ENCODE measurements around the gene ANKRD10.

Gene ANKRD10

DNA sequence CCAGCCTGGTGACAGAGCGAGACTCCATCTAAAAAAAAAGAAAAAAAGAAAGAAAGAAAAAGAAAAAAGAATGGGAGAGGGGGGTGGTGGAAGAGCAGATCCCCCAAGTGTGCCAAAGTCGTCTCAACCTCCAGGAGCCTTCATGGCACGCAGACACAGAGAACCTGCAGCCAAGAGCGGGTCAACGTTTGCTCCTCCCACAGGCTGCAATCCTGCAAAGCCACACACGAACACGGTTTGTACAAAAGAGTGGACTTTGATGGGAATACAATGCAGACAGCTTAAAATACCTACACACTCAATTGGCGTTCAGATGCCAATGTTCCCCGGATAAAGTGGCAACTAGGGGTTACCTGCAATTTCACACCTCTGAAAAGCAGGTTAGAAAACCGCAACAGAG, 29.4 kb downstream of the ANKRD10 start:
- no peak for DNase-seq

DNA sequence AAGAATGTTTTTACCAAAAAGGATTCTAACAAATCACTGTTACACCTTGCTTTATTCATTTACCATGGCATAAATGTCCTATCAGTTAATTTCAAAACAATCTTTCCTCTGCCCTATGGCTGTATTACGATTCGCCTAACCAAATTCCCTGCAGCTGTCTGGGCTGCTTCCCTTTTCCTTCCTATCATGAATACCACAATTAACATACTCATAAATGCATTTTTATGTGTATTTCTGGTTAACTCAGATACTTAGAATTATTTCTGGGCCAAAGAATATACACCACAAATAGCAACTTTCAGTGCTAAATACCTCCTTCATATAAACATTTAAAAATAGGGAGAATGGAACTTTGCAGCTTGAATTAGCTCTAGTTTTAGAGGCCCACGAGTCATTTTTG, 30.4 kb downstream of the ANKRD10 start:
- no peak for DNase-seq

DNA sequence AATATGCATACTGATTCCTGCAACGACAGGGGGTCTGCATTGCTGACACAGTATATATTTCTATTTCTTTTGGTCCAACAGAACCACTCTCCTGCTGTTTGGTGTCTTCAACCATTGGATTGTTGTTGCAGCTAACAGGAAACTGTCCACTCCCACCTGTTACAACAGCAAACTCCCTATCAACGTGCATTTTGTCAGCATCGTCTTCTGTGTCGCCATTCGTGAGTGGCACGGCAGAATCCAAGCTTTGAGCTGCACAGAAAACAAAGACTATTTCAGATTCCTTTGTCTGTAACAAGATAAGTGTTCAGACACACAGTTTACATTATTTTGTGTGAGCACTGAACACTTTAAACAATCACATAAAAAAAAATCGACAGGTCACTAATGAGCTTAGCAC, 31.3 kb downstream of the ANKRD10 start:
- no peak for DNase-seq

DNA sequence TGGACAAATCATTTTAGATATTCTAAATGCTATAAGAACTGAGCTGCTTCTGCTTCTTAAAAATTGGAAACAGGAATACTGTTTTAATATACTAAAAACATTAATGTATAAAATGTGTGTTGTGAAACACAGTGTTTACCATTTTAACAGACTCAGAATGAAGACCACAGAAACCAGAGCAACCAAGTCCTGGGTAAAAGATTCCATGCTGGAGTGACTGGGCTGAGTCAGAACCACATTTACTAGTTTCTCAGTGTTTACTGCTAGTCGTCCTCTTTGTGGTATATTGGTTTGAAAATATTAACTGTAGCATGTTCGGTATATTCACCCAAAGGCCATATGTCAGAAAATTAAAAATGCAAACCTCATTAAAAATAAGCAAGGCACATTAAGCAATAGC, 31.9 kb downstream of the ANKRD10 start:
- DNase-seq: no peak

DNA sequence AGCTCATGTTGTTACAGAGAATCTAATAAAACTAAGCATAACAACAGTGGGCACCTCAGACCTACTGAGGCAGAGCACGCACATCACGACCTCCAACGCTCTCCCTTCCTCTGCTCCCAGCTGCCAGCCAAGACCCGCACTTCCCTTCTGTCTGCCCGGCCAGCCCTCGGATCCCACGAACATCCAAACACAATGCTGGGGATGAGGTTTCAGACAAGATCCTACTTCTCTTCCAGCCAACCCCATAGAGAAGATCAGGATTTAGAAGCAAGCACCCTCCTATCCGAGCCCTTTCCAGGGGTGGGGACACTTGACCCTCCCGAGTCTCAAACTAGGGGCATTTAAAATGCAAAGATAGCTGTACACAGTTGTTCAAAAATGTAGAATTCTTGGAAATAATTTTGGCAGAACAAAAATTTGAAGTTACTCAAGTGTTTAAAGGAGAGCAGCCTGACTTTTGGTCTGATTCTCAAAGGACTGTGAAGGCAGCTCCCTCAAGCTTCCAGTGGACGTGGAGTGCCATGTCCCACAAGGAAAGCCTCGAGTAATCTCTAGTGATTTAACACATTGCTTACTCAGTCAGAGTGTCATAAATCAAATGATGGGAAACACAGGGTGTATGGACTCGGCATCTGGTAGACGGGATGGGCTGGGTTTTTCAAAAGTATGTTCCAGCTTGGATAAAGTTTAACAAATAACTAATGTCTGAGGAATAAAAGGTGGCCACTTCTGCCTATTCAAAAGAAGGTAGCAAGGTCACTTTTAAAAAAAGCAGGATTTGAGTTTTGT, 32.8 kb downstream of the ANKRD10 start:
- no peak for DNase-seq

DNA sequence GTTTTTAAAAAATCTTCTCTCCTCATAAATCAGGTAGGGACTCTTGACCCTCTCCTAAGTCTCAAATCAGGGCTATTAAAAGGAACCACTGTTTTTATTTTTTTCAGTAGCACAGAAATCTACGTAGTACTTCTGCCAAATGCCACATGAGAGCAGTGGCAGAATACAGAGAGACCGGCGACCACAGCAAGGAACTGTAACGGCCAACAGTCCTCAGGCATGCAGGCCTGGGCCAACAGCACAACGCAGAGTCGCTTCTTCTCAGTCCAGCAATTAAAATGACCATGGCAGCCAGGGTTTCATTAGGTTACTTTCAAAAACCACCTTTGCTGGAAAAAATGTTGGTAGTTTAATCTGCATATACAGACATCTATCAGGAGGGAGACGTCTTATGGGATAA, 34.2 kb downstream of the ANKRD10 start:
- DNase-seq: no peak

DNA sequence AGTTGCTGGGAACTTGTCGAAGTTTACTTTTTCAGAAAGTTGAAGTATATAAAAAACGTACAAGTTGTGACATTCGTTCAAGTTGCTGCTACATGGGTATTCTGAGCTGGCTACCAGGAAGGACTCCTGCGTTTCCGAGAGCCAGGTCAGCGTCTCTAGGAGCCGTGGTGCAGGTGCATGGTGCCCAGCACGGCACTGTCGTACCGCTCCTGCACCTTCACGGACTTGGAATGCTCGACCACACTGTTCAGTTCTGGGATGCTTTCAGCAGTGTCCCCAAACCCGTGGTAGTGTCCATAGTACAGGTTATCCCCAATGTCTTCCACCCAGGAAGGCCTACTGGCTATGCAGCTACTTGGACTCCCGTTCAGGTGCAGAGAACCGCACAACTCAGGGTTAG, 35.4 kb downstream of the ANKRD10 start:
- no peak for DNase-seq

DNA sequence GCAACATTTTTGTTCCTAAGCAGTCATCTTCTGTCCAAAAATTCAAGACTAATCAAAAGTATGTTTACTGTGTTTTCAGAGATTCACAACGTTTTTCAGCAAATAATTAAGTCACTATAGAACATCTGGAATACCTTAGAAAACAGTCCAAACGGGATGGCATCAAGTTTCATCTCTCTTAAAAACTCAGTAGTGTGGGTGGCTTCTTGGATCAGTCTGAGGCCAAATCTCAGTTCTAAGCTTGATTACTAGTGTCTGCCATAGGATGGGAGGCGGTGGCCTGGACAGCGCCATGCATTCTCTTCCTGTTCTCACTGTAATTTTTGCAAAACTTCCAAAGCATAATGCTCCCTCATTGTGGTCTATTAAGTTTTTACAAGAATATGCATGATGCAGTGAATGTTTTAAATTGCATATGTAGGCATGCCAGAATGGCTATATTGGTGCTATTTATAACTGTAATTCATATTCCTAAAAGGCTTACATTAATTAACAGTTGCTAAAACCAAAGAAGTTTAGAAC, 37.1 kb downstream of the ANKRD10 start:
- no peak for DNase-seq

DNA sequence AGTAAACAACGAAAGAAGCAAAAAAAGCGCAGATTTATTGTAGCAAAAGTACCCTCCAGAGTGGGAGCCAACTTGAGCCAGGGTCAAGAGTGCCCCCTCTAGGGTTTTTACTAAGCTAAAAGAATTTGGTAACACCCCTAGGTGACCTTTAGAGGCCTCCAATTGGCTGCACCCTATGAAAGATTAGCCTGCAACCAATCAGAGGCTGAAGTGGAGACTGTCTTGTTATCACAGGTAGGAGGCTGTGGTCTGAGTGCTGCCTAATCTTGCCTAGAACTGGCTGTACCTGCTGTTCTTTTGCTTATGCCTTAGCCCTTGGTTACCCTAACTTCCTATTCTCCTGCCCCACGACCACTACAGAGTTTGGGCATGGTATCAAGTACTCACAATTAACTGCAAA, 38.3 kb downstream of the ANKRD10 start:
- no peak for DNase-seq

DNA sequence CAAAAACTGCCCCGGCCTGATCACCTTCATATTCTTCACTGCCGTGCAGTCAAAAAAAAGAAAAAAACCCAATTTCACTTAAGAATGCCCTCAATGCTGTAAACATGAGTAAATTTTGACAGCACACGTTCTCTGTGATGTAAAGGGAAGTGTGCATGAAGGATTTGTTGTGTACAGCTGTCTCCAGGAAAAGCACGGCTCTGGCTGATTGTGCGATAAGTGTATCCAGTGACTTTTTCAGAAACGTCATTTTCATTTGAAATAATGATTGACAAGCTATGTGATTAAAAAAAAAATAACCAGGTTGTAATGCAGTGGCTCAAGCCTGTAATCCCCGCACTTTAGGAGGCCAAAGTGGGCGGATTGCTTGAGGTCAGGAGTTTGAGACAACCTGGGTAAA, 39.6 kb downstream of the ANKRD10 start:
- no peak for DNase-seq

DNA sequence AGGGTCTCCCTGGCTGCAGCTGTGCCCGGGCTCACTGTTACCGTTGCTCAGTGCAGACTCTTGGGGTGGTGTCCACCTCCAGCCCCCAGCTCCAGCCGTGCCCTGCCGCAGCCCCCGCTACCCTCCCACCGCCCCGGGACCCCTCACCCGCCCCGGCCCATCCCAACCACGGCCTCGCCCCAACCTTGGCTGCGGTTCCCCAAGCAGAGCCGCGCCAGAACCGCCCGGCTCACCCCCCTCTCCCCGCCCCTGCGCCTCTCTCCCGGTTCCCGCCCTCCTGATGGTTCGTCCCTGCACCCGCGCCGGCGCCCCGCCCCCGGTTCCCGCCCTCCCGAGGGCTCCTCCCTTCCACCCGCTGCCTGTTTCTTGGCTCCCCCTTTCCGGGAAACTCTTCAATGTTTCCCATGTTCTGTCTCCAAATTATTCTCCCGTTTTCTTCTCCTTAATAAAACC, 40.3 kb downstream of the ANKRD10 start:
- DNase-seq: peak; percentile 42

DNA sequence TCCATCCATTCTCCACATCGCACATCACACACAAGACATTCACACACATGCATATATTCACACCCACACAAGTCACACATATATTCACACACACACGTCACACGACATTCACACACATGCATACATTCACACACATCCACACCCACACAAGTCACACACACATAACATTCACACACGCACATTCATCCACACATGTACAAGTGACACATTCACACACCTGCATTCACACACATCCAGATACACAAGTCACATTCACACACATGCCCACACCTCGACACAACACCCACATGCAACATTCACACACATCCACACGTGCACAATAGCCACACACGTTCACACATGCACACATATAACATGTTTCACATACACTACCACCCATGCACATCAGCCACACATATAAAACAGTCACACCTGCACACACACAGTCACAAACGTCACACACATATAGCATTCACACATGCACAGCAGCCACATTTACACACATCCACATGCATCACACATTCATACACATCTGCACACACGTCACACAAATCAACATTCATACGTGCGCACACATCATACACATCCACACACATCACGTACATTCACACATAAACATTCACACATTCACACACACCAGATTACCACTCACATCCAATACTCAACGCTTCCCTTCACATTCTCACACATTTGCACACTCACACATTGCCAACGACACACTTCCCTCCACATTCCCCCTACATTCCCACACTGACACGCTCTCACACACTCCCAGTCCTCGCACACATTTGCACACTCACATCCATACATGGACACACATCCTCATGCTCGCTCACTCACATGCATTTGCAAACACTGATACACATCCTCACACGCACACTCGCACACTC, 41.0 kb downstream of the ANKRD10 start:
- peak; percentile 27 for DNase-seq

DNA sequence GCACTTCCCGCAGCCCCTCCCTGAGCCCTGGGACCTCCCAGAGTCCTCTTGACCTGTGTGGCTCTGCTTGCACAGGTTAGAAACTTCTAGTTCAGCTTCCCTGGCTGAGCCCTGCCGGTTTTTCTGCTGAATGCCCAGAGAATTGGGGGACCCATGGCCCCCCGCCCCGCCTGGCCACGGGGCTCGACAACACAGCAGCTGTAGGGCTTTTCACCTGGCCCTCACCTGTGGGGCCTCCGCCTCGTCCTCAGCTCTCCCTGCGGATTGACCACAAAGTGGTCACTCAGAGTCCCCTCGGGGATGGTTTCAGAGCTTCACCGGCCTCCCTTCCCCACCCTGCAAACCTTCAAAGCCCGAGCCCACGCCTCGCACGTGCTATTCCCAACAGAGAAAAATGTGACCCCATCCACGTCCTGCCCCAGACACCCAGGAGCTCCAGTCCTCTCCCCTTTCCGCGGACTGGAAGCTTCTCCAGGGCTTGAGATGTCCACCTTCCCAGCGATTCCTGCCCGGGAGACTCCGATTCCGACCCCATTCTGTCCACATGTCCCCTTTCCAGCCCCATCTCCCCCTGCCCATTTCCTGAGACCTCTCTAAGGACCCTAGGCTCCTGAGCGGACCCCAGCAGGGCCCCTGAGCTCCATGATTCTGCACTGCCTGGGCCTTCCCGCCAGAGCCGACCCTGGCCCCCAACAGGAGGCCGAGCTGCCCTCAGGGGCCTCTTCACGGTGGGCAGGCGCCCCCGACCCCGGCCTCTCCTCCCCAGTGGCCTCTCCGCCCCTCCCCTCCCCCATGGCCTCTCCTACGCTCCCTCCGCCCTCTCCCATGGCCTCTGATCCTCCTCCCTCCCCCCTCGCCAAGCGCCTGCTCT, 41.9 kb downstream of the ANKRD10 start:
- DNase-seq: no peak

DNA sequence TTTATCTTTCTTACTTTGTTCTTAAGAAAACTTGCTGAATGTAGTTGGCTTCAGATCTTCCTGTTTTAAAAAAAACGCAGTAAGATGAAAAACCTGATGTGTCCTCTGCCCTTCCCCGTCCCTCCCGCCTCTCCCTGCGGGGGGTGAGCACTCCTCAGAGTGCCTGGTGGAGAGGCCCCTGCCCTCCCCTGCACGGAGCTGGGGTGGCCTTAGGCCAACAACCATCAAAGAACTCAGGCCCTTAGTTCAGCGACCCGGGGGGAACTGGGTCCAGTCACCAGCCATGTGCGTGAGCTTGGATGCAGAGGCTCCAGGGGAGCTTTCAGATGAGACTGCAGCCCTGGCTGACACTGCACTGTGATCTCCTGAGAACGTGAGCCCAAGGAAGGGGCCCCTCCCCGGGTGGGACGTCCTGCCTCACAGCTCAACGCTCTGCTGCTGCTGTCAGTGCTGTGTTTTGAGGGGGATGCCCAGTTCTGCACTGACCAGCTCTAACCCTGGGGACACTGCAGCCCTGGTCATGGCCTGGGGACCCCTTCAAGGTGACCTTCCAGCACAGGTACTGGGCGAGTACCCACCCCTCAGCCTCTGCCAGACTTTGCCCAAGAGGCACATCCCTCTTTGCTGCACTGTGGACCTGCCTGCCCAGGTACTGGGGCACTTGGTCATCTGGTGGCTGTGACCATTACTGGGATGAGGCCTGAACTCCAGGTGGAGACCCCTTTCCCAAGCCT, 42.7 kb downstream of the ANKRD10 start:
- DNase-seq: no peak

DNA sequence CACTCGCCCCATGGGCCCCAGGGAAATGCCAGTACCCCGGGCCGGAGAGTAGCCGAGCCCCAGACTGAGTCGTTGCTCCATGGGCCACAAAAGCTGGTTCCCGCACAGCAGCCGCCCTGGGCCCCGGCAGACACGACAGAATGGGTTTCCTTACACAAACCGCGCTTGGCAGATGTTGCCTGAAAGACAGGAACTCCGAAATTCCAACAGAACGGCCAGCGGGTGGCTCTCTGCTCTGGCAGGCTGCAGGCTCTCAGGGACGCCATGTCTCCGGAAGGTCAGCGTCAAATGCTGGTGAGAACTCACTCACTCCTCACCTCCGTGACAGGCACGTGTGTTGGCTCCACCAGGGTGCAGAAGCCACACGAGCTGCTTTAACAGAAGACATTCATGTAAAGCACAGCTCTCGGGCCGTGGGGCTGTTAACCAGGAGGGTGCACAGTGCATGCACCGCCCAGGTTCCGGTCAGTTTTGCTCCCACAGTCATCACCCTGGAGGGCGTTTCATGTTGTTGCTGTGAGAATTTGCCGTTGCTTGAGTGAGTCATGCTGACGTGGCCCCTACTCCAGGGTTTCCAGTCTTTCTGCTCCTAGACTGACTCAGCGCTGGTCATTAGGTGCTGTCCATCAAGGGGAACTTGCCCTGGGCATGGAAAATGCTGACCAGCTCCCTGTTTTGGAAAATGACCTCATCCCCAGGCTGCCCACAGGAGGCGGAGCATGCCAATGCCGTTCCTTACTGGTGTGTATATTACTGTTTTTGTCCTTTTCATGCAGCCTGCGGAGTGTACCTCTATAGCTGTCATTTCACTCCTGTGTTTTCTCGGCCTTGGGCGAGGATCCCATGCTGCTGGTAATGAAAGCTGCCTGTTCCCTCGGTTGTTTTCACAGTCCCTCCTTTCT, 44.8 kb downstream of the ANKRD10 start:
- DNase-seq: peak; percentile 56

DNA sequence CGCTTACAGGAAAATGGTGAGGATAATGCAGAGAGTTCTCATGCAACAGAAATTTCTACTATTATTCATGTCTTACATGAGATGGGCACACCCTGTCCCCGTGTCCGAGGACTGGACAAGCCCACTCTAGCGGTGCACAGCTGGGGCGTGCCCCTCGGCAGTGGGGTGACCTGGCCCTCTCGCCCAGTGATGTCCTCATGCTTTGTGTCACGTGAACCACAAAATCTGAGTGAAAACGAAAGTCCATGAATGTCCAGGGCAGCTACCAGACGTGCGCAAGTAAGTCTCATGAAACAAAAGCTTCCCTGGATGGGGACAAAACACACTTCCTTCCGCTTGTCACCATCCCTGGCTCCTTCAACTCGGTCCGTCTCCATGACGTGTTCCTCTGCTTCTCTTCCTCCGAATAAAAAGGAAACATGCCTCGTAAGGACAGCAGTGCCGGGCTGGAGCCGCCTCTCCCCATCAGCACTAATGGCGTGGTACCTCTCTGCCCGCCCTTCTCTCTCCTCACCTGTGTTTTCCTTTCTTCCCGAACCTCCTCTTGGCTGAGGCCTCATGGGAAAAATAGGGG, 45.6 kb downstream of the ANKRD10 start:
- DNase-seq: no peak

DNA sequence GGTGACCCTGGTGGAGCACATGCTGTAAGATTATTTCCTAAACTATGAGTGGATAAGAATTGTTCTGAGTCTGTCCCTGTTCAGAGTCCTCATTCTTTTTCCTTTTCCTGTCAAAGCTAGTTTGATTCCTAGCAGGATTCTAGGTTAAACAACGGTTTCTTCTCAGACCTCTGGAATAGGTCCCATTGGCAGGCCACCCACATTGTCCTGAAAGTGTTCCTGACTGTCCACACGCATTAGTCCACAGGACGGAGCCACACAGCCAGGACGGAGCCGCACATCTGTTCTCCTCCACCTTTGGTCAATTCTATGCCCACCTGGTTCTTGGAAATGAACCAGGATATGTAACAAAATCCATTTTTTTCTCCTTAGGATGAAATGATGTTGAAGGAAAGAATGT, 46.1 kb downstream of the ANKRD10 start:
- no peak for DNase-seq

DNA sequence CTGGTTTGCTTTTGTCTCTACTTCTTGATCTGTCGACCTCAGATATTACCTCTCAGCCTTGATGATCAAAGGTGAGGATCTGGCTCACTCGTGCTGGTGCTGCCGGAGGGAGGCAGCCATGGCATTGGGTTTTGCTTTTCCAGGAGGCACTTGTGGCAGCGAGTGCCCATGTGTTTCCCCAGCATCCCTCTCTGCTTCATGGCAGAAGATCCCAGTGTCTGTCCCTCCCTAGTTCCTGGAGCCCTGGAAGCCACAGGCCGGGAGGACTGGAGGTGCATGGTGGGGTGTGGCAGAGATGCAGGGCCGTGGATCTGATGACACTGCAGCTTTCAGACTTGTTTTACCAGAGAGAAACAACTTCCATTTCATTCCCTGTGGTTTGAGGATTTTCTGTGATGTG, 47.5 kb downstream of the ANKRD10 start:
- no peak for DNase-seq

DNA sequence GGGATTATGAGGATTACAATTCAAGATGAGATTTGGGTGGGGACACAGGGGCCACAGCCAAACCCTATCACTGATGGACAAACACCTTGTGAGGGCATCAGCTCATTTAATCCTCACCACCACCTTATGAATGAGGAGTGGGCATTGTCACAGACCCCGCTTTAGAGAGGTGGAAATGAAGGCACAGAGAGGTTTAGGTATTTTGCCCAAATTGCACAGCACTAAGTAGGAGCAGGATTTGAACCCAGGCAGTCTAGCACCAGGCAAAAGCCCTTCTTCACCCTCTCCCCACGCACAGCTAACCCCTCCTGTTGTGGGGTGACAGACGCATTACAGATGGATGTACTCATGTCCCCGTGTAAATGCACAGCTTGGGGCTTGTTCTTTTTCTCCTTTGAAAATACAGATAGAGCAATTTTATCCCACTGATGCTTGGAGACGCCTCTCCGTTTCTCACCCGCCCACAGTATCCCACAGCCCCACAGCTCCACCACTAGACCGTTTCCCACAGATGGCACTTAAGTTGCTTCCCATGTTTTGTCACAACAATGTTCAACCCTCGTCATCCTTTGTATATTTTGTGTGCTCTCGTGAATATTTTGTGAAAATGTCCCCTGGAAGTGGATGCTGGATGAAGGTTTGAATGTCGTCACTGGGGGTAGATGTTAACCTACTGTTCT, 48.2 kb downstream of the ANKRD10 start:
- no peak for DNase-seq

DNA sequence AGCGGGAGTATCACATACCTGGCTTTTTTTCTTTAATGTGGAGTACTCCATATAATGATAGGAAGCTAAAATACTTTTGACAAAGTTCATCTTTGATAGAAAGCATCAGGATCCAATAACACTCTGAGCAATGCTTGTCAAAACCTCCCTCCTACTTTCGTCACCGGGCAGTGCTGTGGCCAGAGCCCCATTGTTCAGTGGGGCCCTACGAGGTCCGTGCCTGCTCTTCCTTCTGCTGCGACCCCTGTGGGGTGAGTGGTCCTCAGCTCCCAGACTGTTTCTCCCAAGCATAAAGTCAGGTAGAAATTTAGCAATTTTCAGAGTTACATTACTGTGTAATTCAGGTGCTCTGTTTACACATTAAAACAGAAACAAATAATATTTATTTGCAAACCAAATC, 51.2 kb downstream of the ANKRD10 start:
- DNase-seq: no peak

All from retina (tissue), 1 donor.